Measurements from ENCODE around the gene UBAP2.

- TF ChIP-seq CTCF (IDR thresholded peaks at IDR 0.05) (no peak), POLR2A (IDR thresholded peaks at IDR 0.05) (no peak)
These were observed 23.6 kb downstream of the UBAP2 start for GRCh38 chr9:34025062-34025461.
